NK-92 (cell line): ENCODE results near the gene OSER1.
"Not testable (repeated sequence)": the region's sequence is repeated elsewhere in the genome, so short reads cannot be mapped to it uniquely, and the experiment has no call there.

ENCODE experiments used
- DNase-seq: peaks from one replicate; lab custom pipeline; 2025; ENCODE audit not compliant: unreplicated experiment; lab: John Stamatoyannopoulos, UW

Gene OSER1

DNA sequence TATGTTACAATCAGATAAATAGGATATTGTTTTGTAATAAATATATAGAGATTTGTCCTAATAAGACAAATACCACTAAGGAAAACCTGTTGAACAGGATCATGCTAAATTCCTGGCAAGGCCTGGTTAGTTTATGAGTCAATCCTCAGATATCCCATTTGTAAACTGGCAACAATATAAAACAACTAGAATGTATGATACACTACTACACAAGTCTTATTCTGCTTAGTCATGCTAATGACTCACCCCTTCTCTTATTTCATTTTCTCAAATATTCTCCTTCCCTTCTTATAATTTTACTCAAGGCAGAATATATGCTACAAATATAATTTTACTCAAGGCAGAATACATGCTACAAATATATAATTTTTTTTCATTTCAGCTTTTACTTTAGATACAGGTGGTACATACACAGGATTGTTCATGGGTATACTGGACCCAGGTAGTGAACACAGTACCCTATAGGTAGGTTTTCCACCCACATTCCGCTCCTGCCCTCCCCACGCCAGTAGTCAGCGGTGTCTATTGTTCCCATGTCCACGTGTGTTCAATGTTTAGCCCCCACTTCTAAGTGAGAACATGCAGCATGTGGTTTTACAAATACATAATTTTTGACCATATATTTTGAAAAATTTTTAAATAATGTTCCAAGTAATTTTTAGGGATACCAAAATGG is 6.3 kb downstream of the OSER1 start:
- no peak for DNase-seq

GRCh38 chr20:44203161-44203560 is 7.4 kb downstream of the OSER1 start:
- no peak for DNase-seq

- no peak for DNase-seq
These were observed 9.6 kb downstream of the OSER1 start for GRCh38 chr20:44200983-44201382.

- DNase-seq = no peak
These were observed 10.2 kb downstream of the OSER1 start for GRCh38 chr20:44200371-44200770.

GRCh38 chr20:44199877-44200276 is 10.7 kb downstream of the OSER1 start:
- no peak for DNase-seq

DNA sequence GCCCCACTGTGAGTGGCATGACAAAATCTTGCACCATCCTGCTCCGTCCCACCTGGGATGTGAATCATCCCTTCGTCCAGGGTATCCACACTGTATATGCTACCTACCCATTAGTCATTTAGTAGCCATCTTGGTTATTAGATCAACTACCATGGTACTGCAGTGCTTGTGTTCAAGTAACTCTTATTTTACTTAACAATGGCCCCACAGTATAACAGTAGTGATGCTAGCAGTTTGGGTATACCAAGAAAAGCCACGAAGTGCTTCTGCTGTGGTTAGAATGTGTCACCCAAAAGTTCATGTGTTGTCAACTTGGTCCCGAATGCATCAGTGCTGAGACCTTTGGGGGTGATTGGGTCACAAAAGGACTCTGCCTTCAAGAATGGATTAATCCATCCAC is 11.7 kb downstream of the OSER1 start:
- no peak for DNase-seq

DNA sequence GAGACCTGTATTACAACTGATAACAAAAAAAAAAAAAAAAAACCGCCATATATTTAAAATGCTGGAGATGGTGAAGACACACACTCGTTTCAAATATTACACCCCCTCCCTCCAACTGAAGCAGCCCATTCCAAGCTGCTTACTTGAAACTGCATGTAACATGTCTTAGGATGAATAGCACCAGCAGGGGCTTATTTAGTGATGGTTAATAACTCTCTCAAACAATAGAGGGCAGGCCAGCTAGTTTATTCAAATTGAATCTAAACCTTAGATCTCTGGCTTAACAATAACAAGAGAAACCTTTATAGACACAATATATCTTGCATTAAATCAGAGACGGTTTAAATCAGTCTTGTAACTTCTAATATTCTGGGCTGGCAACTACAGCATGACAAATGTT is 14.3 kb downstream of the OSER1 start:
- no peak for DNase-seq

- no peak for DNase-seq
These were observed 15.0 kb downstream of the OSER1 start for GRCh38 chr20:44195605-44196004.

- DNase-seq = no peak
These were observed 16.8 kb downstream of the OSER1 start for GRCh38 chr20:44193801-44194200.

- DNase-seq = not testable (repeated sequence)
These were observed 18.9 kb downstream of the OSER1 start for GRCh38 chr20:44191640-44192039.

DNA sequence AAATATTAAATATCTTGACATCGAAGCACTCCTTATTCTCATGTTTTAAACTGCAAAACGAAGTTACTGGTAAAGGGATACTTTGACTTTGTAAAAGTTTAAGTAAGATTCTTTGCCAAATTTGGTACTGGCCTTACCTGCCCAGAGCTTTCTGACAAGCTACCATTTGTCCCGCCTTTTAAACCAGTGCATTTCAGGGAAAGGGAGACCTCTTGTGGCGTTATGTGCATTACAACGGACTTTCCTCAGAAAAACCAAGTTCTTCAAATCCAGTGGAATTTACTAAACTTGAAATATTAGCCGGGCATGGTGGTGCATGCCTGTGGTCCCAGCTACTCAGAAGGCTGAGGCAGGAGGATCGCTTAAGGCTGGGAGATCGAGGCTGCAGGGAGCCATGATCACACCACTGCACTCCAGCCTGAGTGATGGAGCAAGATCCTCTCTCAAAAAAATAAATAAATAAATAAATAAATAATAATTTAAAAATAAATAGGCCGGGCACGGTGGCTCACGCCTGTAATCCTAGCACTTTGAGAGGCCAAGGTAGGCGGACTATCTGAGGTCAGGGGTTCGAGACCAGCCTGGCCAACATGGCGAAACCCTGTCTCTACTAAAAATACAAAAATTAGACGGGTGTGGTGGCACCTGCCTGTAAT is 20.2 kb downstream of the OSER1 start:
- not testable (repeated sequence) for DNase-seq

DNA sequence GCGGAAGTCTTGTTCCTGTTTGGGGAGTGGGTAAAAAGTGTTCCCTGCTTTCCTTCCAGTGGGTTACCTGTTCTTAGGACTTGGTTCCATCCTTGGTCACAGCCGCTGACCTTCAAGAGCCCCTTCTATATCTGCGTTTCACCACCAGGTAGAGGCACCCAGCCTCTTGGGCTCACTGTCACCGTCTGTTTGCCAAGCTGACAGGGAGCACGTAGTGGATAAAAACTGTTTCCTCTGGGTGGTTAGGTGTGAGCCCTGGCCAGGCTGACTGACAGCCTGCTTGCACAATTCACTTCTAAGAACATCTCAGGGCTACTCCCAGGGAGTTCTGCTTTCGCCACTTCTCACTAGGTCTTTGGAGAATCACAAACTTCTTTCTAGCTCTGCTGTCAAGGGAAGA is 21.8 kb downstream of the OSER1 start:
- no peak for DNase-seq

- DNase-seq = no peak
These were observed 22.5 kb downstream of the OSER1 start for GRCh38 chr20:44187772-44188709.

- DNase-seq = no peak
These were observed 23.4 kb downstream of the OSER1 start, which contains the start of gene JPH2 for GRCh38 chr20:44187054-44187771. TSS of gene JPH2 (minus strand) at chr20:44187188. CDS start at chr20:44186705, 483 bp downstream.

GRCh38 chr20:44186674-44187053 is 23.9 kb downstream of the OSER1 start:
- DNase-seq = no peak

DNA sequence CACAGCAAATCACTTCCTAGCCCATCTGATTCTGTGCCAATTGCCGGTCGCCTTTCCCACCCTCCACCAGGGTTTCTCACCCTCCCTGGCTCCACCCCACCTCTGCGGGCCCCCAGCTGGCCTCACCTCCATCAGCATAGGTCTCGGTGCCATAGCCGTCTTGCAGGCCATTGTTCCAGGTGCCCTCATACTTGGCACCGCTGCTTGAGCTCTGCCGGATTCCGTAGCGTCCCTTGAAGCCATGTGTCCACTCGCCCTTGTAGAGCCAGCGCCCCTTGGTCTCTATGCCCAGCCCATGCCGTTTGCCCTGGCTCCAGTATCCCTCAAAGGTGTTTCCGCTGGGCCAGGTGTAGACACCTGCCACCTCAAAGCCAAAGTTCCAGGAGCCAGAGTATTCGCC is 24.4 kb downstream of the OSER1 start:
- no peak for DNase-seq

- DNase-seq = no peak
These were observed 25.0 kb downstream of the OSER1 start for GRCh38 chr20:44185574-44185973.

DNA sequence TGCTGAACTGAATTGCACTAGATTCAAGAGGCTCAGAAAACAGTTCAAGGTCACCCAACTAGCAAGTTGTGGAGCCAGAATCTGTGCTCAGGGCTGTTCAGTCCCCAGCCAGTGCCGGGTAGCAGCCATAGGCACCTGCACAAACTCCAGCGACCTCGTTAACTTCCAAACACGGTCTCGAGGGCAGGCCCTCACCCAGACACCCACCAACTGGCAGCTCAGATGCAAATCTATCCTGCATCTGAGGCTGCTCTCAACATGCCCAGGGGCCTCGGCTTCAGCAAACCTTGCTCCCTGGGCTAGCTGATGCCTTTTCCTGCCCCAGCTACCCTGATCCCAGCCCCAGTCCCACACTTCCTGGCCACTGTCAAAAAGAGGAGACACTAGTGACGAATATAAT is 27.3 kb downstream of the OSER1 start:
- no peak for DNase-seq

- DNase-seq = no peak
These were observed 27.7 kb downstream of the OSER1 start for GRCh38 chr20:44182863-44183262.

GRCh38 chr20:44182135-44182765 is 28.3 kb downstream of the OSER1 start:
- DNase-seq = no peak

DNA sequence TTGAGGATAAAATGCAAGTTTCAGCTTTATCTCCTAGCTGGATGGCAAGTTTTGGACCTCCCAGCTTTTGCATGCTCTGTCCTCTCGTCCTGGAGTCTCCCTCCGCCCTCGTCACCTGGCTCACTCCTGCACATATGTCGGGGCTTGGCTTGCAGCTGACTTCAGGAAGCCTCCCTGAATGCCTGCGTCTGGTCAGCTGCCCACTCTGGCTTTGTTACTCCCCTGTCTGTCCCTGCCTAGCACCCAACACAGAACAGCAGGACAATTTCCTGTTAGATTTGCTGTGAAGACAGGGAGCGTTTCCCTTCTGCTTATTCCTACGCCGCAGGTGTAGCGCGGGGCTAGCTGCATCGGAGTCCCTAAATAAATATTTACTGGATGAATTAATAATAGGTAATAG is 29.0 kb downstream of the OSER1 start:
- no peak for DNase-seq
